Measurements from ENCODE around the gene OR56A5.

OR56A5 gene, protein sequence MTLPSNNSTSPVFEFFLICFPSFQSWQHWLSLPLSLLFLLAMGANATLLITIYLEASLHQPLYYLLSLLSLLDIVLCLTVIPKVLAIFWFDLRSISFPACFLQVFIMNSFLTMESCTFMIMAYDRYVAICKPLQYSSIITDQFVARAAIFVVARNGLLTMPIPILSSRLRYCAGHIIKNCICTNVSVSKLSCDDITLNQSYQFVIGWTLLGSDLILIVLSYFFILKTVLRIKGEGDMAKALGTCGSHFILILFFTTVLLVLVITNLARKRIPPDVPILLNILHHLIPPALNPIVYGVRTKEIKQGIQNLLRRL

DNA sequence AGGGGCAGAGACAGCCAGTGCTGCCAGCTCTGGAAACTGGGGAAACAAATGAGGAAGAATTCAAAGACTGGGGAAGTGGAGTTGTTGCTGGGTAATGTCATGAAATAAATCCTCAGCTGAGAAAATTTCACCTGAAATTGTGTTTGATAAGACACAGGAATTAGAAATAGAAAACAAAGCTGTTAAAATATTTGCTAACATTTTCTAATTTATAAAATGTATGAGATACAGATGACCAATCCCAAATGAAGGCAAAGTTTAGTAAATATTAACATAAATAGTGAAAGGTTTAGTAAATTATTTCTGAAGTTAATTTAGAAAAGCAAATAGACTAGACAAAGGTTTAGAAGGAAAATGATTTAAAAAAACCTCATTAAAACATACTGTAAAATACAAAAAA is at the start of gene OR56A5:
Gene OR56A5 (minus strand): TSS at position 101 of the 400 bp plus-strand sequence. CDS start 0 bp downstream, at position 101.
- ChIA-PET POLR2A (no interaction called here), CTCF (no interaction called here)
- no peaks in the 10 kb centered on the region for H3K4me1 ChIP-seq (ENCODE audit: control insufficient read depth, insufficient read depth, low read length)
- TF ChIP-seq, protein P1, sequence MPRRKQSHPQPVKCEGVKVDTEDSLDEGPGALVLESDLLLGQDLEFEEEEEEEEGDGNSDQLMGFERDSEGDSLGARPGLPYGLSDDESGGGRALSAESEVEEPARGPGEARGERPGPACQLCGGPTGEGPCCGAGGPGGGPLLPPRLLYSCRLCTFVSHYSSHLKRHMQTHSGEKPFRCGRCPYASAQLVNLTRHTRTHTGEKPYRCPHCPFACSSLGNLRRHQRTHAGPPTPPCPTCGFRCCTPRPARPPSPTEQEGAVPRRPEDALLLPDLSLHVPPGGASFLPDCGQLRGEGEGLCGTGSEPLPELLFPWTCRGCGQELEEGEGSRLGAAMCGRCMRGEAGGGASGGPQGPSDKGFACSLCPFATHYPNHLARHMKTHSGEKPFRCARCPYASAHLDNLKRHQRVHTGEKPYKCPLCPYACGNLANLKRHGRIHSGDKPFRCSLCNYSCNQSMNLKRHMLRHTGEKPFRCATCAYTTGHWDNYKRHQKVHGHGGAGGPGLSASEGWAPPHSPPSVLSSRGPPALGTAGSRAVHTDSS (tag by site-specific recombination; IDR thresholded peaks at IDR 0.05) = no peak
- TF ChIP-seq ZFHX2 (tag by site-specific recombination; conservative IDR thresholded peaks at IDR 0.05) (no peak), ZFP41 (tag by site-specific recombination; IDR thresholded peaks at IDR 0.05; ENCODE audit: borderline replicate concordance) (no peak), KLF16 (tag by site-specific recombination; IDR thresholded peaks at IDR 0.05) (no peak), ZNF184 (tag by site-specific recombination; IDR thresholded peaks at IDR 0.05) (no peak), ZNF394 (tag by site-specific recombination; IDR thresholded peaks at IDR 0.05; ENCODE audit: borderline replicate concordance) (no peak), ZNF426 (tag by site-specific recombination; IDR thresholded peaks at IDR 0.05) (no peak), IKZF3 (tag by site-specific recombination; IDR thresholded peaks at IDR 0.05) (no peak), ZFP3 (tag by site-specific recombination; IDR thresholded peaks at IDR 0.05; ENCODE audit: low read depth) (no peak)
- TF ChIP-seq, protein P2, sequence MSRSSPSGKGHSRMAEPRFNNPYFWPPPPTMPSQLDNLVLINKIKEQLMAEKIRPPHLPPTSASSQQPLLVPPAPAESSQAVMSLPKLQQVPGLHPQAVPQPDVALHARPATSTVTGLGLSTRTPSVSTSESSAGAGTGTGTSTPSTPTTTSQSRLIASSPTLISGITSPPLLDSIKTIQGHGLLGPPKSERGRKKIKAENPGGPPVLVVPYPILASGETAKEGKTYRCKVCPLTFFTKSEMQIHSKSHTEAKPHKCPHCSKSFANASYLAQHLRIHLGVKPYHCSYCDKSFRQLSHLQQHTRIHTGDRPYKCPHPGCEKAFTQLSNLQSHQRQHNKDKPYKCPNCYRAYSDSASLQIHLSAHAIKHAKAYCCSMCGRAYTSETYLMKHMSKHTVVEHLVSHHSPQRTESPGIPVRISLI (tag by site-specific recombination; IDR thresholded peaks at IDR 0.05) = no peak
- TF ChIP-seq, protein P3, sequence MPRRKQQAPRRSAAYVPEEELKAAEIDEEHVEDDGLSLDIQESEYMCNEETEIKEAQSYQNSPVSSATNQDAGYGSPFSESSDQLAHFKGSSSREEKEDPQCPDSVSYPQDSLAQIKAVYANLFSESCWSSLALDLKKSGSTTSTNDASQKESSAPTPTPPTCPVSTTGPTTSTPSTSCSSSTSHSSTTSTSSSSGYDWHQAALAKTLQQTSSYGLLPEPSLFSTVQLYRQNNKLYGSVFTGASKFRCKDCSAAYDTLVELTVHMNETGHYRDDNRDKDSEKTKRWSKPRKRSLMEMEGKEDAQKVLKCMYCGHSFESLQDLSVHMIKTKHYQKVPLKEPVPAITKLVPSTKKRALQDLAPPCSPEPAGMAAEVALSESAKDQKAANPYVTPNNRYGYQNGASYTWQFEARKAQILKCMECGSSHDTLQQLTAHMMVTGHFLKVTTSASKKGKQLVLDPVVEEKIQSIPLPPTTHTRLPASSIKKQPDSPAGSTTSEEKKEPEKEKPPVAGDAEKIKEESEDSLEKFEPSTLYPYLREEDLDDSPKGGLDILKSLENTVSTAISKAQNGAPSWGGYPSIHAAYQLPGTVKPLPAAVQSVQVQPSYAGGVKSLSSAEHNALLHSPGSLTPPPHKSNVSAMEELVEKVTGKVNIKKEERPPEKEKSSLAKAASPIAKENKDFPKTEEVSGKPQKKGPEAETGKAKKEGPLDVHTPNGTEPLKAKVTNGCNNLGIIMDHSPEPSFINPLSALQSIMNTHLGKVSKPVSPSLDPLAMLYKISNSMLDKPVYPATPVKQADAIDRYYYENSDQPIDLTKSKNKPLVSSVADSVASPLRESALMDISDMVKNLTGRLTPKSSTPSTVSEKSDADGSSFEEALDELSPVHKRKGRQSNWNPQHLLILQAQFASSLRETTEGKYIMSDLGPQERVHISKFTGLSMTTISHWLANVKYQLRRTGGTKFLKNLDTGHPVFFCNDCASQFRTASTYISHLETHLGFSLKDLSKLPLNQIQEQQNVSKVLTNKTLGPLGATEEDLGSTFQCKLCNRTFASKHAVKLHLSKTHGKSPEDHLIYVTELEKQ (tag by site-specific recombination; IDR thresholded peaks at IDR 0.05; ENCODE audit: borderline replicate concordance) = no peak
- H3K27ac ChIP-seq (ENCODE audit: extremely low read depth, low read depth, low read length) = no peak within 1 kb of the TSS
- H3K36me3 ChIP-seq (ENCODE audit: control insufficient read depth in 2 of 2, insufficient read depth in 1 of 2, low read length in 2 of 2) = no peaks in the 10 kb centered on the region
- H3K4me3 ChIP-seq (ENCODE audit: low read depth, low read length) = no peak within 1 kb of the TSS
- no peaks in the 10 kb centered on the region for H3K9me3 ChIP-seq (ENCODE audit: control insufficient read depth, insufficient read depth, low read depth, low read length)

DNA sequence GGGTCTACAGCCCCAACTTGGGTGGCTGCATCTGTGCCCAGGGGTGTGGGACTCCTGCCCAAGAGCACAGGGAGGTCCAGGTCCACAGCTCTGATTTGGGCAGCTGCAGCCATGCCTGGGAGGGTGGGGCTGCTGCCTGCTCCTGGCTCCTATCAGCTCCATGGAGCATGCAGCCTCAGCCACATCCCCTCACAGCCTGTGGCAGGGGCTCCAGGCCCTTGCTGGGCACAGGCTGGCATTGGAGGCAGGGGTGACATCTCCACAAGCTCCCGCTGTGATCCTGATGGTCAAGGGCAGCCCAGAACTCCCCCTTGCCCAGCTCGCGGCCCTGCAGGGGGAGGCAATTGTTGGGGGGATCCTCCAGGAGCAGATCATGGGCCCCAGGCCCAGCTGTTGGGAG is 44.7 kb upstream of the OR56A5 start:
- no peak overlapping the region for H3K4me3 ChIP-seq (ENCODE audit: low read depth, low read length)
- ChIA-PET POLR2A (no interaction called here), CTCF (interaction anchor here (2.1 kb wide), 1 partner anchor 350 kb away, joined by 6 read pairs; no protein-coding TSS in a partner anchor)
- no peaks in the 10 kb centered on the region for H3K4me1 ChIP-seq (ENCODE audit: control insufficient read depth, insufficient read depth, low read length)
- TF ChIP-seq ZNF37A (tag by site-specific recombination; IDR thresholded peaks at IDR 0.05) = no peak
- TF ChIP-seq ZNF76 (tag by site-specific recombination; IDR thresholded peaks at IDR 0.05; ENCODE audit: borderline replicate concordance, low read depth) = no peak
- TF ChIP-seq, protein P4, sequence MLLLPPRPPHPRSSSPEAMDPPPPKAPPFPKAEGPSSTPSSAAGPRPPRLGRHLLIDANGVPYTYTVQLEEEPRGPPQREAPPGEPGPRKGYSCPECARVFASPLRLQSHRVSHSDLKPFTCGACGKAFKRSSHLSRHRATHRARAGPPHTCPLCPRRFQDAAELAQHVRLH (tag by site-specific recombination; IDR thresholded peaks at IDR 0.05) = no peak
- no peak for TF ChIP-seq ZBTB1 (tag by site-specific recombination; IDR thresholded peaks at IDR 0.05)
- no peak for TF ChIP-seq ZBTB8A (tag by site-specific recombination; IDR thresholded peaks at IDR 0.05)
- TF ChIP-seq, protein P5, sequence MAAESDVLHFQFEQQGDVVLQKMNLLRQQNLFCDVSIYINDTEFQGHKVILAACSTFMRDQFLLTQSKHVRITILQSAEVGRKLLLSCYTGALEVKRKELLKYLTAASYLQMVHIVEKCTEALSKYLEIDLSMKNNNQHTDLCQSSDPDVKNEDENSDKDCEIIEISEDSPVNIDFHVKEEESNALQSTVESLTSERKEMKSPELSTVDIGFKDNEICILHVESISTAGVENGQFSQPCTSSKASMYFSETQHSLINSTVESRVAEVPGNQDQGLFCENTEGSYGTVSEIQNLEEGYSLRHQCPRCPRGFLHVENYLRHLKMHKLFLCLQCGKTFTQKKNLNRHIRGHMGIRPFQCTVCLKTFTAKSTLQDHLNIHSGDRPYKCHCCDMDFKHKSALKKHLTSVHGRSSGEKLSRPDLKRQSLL (tag by site-specific recombination; IDR thresholded peaks at IDR 0.05) = no peak
- TF ChIP-seq ZNF174 (tag by site-specific recombination; IDR thresholded peaks at IDR 0.05) = no peak
- H3K27ac ChIP-seq (ENCODE audit: extremely low read depth, low read depth, low read length) = no peak overlapping the region
- H3K9me3 ChIP-seq (ENCODE audit: control insufficient read depth, insufficient read depth, low read depth, low read length) = no peaks in the 10 kb centered on the region
- H3K36me3 ChIP-seq (ENCODE audit: control insufficient read depth in 2 of 2, insufficient read depth in 1 of 2, low read length in 2 of 2) = no peaks in the 10 kb centered on the region

Measured in HEK293 (cell line).